Heart left ventricle (tissue), 16 donors: ENCODE data around the gene SLC17A3. TPM values are rescaled to one million over a fixed set of nuclear protein-coding genes. Genes with fewer than 3 reads are reported as not detected.
A peak's percentile ranks its signal among the peaks of the same experiment; 100 is the strongest.

ENCODE experiments used
- ATAC-seq, 4 donors: fragments of 200-7000 bp; cut with Tn5 transposase; one replicate each; pipeline ENCODE4 v1.9.1; 2020 to 2022; ENCODE audit warnings: moderate library complexity in 4 of 4, mild to moderate bottlenecking in 3 of 4, moderate number of reproducible peaks in 1 of 4
- DNase-seq, 5 donors: peaks; one replicate each; pipeline ENCODE4 v3.0.0-alpha.2; 2020
- H3K27ac ChIP-seq, 12 donors: fragments of 200-600 bp; sonication (generic) in 4 of 12; one replicate each; pipeline versions ENCODE4 v1.5.0 to v1.8.0; 2016 to 2022; ENCODE audit warnings: mild to moderate bottlenecking in 2 of 12
- H3K27me3 ChIP-seq, 9 donors: fragments of 200-600 bp; sonication (generic) in 2 of 9; one replicate each; pipeline versions ENCODE4 v1.5.1 to v1.8.0; 2016 to 2022; ENCODE audit warnings: mild to moderate bottlenecking in 3 of 9
- H3K36me3 ChIP-seq, 9 donors: fragments of 200-600 bp; sonication (generic) in 2 of 9; one replicate each; pipeline versions ENCODE4 v1.5.0 to v1.8.0; 2018 to 2022; ENCODE audit warnings: mild to moderate bottlenecking in 2 of 9
- H3K4me1 ChIP-seq, 12 donors: fragments of 200-600 bp; sonication (generic) in 4 of 12; one replicate each; pipeline versions ENCODE4 v1.5.0 to v1.8.0; 2016 to 2022; ENCODE audit warnings: mild to moderate bottlenecking in 3 of 12
- H3K4me3 ChIP-seq, 12 donors: fragments of 200-600 bp; sonication (generic) in 4 of 12; one replicate each; pipeline versions ENCODE4 v1.5.0 to v1.8.0; 2017 to 2022; ENCODE audit warnings: mild to moderate bottlenecking in 9 of 12, moderate library complexity in 4 of 12
- H3K9me3 ChIP-seq, 12 donors: fragments of 200-600 bp; sonication (generic) in 4 of 12; one replicate each; pipeline versions ENCODE4 v1.5.0 to v1.8.0; 2016 to 2022; ENCODE audit warnings: mild to moderate bottlenecking in 1 of 12
- CTCF ChIP-seq, 12 donors: fragments of 200-600 bp; sonication (generic) in 4 of 12; IDR thresholded peaks; one replicate each; pipeline versions ENCODE4 v1.5.0 to v1.8.0; 2018 to 2022; ENCODE audit warnings: antibody characterized with exemption in 12 of 12, mild to moderate bottlenecking in 5 of 12
- POLR2A ChIP-seq, 2 donors: fragments of 450-650 bp; IDR thresholded peaks; one replicate each; pipeline ENCODE4 v1.6.1; 2017; ENCODE audit warnings: antibody characterized with exemption in 2 of 2, mild to moderate bottlenecking in 2 of 2, moderate library complexity in 2 of 2
- WGBS, 4 donors: extraction: QIAGEN DNeasy Blood & Tissue Kit in 2 of 4; methylation state at CpG; one replicate each; pipeline versions ENCODE4 v1.1.5 to v1.1.7; 2013 to 2018; 5-methylcytosine and 5-hydroxymethylcytosine counted together
- intact Hi-C, 10 donors: fragments of 100-400 bp; cut with DNase I; formaldehyde crosslinking; loops; one replicate each; pipeline versions ENCODE4 v1.11.1 to v1.14.2; 2022
- polyA plus RNA-seq, 2 donors: library from polyadenylated mRNA; stranded (reverse); fragments of 200-250 nt; gene quantifications; one replicate each; pipeline ENCODE4 v1.2.3, GENCODE V29; 2013
- total RNA-seq, 9 donors: library from RNA; depleted of rRNA in 2 of 9; stranded (reverse); fragments of >200 nt in 2 of 9; fragmentation: NEBNext Ultra II Directional in 3 of 9; extraction: Animal tissue kit (Norgen Biotek cat#: 25700) in 3 of 9; gene quantifications; one replicate each; pipeline versions ENCODE4 v1.1.0 to v1.2.4, GENCODE V29; 2016 to 2023
- donor health status: ischemic (EF 13 %, LVEDD 7.1; RV severe dilation, severe dysfunction).
- donor health status: healthy with polysubstance abuse.
- donor health status: DM: no; HTN: yes; CAD: no.
- donor health status: DM: no; HTN: no; CAD: no.
- donor health status: ischemic (EF 25% LVEDD 6.9; RV normal size, moderate dysfunction).
- donor health status: ischemic (EF 25% LVEDD 5.7; RV mildly dilated, moderate dysfunction).
- donor health status: healthy.
- donor health status: DM: yes; HTN: yes; CAD: no.
- donor health status: ischemic (EF 35%, LVEDD 5.7; RV mildly dilated, moderate dysfunction).
- donor health status: nonischemic (EF 11% LVEDD 7.7; RV severe dilation, severe dysfunction).
- donor health status: DM: yes; HTN: yes; CAD: no.
- donor health status: PGD.
- donor health status: ischemic (EF 29% LVEDD 5.4; RV normal size, mild dysfunction).
- donor health status: nonischemic (EF 23%, LVEDD 6.1; RV moderate dilation, normal function).

SLC17A3 gene
- total and polyA plus RNA-seq, 11 donors = not detected

GRCh38 chr6:25889877-25890853 is 16.1 kb upstream of the SLC17A3 start:
- Histone ChIP-seq H3K4me3 (no peak overlapping the region), H3K27ac (no peak overlapping the region), H3K4me1 (no peaks in the 10 kb centered on the region), H3K27me3 (no peaks in the 10 kb centered on the region), H3K9me3 (no peaks in the 10 kb centered on the region), H3K36me3 (no peaks in the 10 kb centered on the region)
- ATAC-seq (peak in 3 of 4 donors; percentile 52 to 67 (median 63)), DNase-seq (peak in 1 of 5 donors; percentile 11)
- intact Hi-C loops = loop anchor here in 2 of 10 donors (5.0 to 10.0 kb wide), 3 partner anchors 95 to 175 kb away; no protein-coding TSS in a partner anchor
- 57 to 64% (median 61%) methylated on average over 5 of the region's 5 CpGs for WGBS, 4 donors
- TF ChIP-seq CTCF (IDR thresholded peaks at IDR 0.05) (peak in 11 of 12 donors; percentile 10 to 62 (median 44)), POLR2A (IDR thresholded peaks at IDR 0.05) (no peak)

- TF ChIP-seq CTCF (IDR thresholded peaks at IDR 0.05) = no peak
- TF ChIP-seq POLR2A (IDR thresholded peaks at IDR 0.05) = no peak
- H3K36me3 ChIP-seq = no peaks in the 10 kb centered on the region
- no peak overlapping the region for H3K4me3 ChIP-seq
- no peaks in the 10 kb centered on the region for H3K27me3 ChIP-seq
- intact Hi-C loops = loop anchor here in 1 of 10 donors (10.0 kb wide), 1 partner anchor 94 kb away; no protein-coding TSS in a partner anchor
- no peak for ATAC-seq
- no peaks in the 10 kb centered on the region for H3K9me3 ChIP-seq
- WGBS, 4 donors = 85 to 89% (median 85%) methylated on average over 2 of the region's 2 CpGs
- no peaks in the 10 kb centered on the region for H3K4me1 ChIP-seq
- no peak overlapping the region for H3K27ac ChIP-seq
- DNase-seq = no peak
Observed at GRCh38 chr6:25888626-25889025, 14.6 kb upstream of the SLC17A3 start.

DNA sequence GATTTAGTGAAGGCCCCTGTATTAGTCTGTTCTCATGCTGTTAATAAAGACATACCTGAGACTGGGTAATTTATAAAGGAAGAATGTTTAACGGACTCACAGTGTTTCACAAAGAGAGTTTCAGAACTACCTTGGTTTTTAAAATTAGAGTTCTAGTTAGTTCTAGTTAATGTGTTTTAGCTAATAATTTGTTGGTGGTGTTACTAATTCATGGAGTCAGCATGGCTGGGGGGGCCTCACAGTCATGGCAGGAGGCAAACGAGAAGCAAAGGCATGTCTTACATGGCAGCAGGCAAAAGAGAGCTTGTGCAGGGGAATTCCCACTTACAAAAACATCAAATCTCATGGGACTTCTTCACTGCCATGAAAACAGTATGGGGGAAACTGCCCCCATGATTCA is 12.0 kb upstream of the SLC17A3 start:
- no peak overlapping the region for H3K27ac ChIP-seq
- ATAC-seq = no peak
- no peaks in the 10 kb centered on the region for H3K9me3 ChIP-seq
- peaks cover 0 to 7% (median 0%) of the 10 kb centered on the region in 9 donors for H3K27me3 ChIP-seq
- intact Hi-C loops = loop anchor here in 1 of 10 donors (10.0 kb wide), 1 partner anchor 91 kb away; no protein-coding TSS in a partner anchor
- peaks cover 0 to 6% (median 0%) of the 10 kb centered on the region in 12 donors for H3K4me1 ChIP-seq
- no peak for DNase-seq
- no peak overlapping the region for H3K4me3 ChIP-seq
- no peaks in the 10 kb centered on the region for H3K36me3 ChIP-seq
- WGBS, 4 donors = 92 to 95% (median 92%) methylated on average over 2 of the region's 2 CpGs
- TF ChIP-seq POLR2A (IDR thresholded peaks at IDR 0.05) = no peak
- TF ChIP-seq CTCF (IDR thresholded peaks at IDR 0.05) = no peak

- peaks cover 0 to 7% (median 0%) of the 10 kb centered on the region in 9 donors for H3K27me3 ChIP-seq
- H3K27ac ChIP-seq = no peak overlapping the region
- no peak for DNase-seq
- H3K4me1 ChIP-seq = peaks cover 0 to 6% (median 0%) of the 10 kb centered on the region in 12 donors
- 54 to 61% (median 56%) methylated on average over 2 of the region's 2 CpGs for WGBS, 4 donors
- TF ChIP-seq CTCF (IDR thresholded peaks at IDR 0.05) (no peak), POLR2A (IDR thresholded peaks at IDR 0.05) (no peak)
- intact Hi-C loops = loop anchor here in 1 of 10 donors (10.0 kb wide), 1 partner anchor 89 kb away; no protein-coding TSS in a partner anchor
- no peaks in the 10 kb centered on the region for H3K36me3 ChIP-seq
- ATAC-seq = no peak
- no peak overlapping the region for H3K4me3 ChIP-seq
- H3K9me3 ChIP-seq = no peaks in the 10 kb centered on the region
Observed at GRCh38 chr6:25883991-25884390, 9.9 kb upstream of the SLC17A3 start.
